PFSK-1 (cell line): ENCODE results near the gene NCAPH2.

Experiments
- FOXP2 ChIP-seq: optimal IDR thresholded peaks from 2 replicates; pipeline ENCODE3; 2011; ENCODE audit warnings: borderline replicate concordance, control low read depth, inconsistent platforms; ENCODE audit not compliant: insufficient read depth; ENCODE audit errors: extremely low read length, extremely low read depth
- POLR2AphosphoS5 ChIP-seq: IDR thresholded peaks from 2 replicates; pipeline ENCODE4 v1.6.1; 2012; ENCODE audit warnings: low read depth, mild to moderate bottlenecking, control low read depth, low read length, moderate library complexity
- REST ChIP-seq, 2 experiments: IDR thresholded peaks; 2 replicates each; pipeline versions ENCODE4 v1.6.1 to v1.8.0; 2011 to 2012; ENCODE audit warnings: low read depth in 2 of 2, low read length in 2 of 2, control low read depth in 1 of 2, inconsistent platforms in 1 of 2, mild to moderate bottlenecking in 1 of 2, moderate library complexity in 1 of 2; ENCODE audit not compliant: insufficient read depth in 1 of 2
- SIN3A ChIP-seq: IDR thresholded peaks from 2 replicates; pipeline ENCODE4 v1.6.1; 2012; ENCODE audit warnings: mild to moderate bottlenecking, low read length, moderate library complexity, borderline replicate concordance; ENCODE audit not compliant: insufficient read depth
- TAF1 ChIP-seq: IDR thresholded peaks from 2 replicates; pipeline ENCODE4 v1.6.1; 2012; ENCODE audit warnings: low read length, control low read depth, borderline replicate concordance; ENCODE audit not compliant: insufficient read depth

Gene NCAPH2

GRCh38 chr22:50470491-50470890, 37.5 kb upstream of the NCAPH2 start:
- TF ChIP-seq TAF1 (no peak), FOXP2 (no peak), SIN3A (no peak), REST (IDR thresholded peaks at IDR 0.05; ENCODE audit: insufficient read depth in 1 of 2, low read depth in 2 of 2, low read length in 2 of 2) (no peak), POLR2AphosphoS5 (no peak)

GRCh38 chr22:50471197-50471847, 36.7 kb upstream of the NCAPH2 start:
- TF ChIP-seq POLR2AphosphoS5: no peak
- TF ChIP-seq SIN3A: no peak
- no peak for TF ChIP-seq FOXP2
- no peak for TF ChIP-seq REST (IDR thresholded peaks at IDR 0.05; ENCODE audit: insufficient read depth in 1 of 2, low read depth in 2 of 2, low read length in 2 of 2)
- no peak for TF ChIP-seq TAF1

GRCh38 chr22:50471962-50472361, 36.1 kb upstream of the NCAPH2 start:
- TF ChIP-seq FOXP2: no peak
- TF ChIP-seq TAF1: no peak
- no peak for TF ChIP-seq POLR2AphosphoS5
- no peak for TF ChIP-seq REST (IDR thresholded peaks at IDR 0.05; ENCODE audit: insufficient read depth in 1 of 2, low read depth in 2 of 2, low read length in 2 of 2)
- no peak for TF ChIP-seq SIN3A

GRCh38 chr22:50473088-50473487, 34.9 kb upstream of the NCAPH2 start:
- TF ChIP-seq REST (IDR thresholded peaks at IDR 0.05; ENCODE audit: insufficient read depth in 1 of 2, low read depth in 2 of 2, low read length in 2 of 2) (no peak), TAF1 (no peak), FOXP2 (no peak)

GRCh38 chr22:50473855-50474671, 34.0 kb upstream of the NCAPH2 start:
- TF ChIP-seq FOXP2 (no peak), REST (IDR thresholded peaks at IDR 0.05; ENCODE audit: insufficient read depth in 1 of 2, low read depth in 2 of 2, low read length in 2 of 2) (no peak), POLR2AphosphoS5 (no peak), TAF1 (no peak), SIN3A (no peak)
